HL-60 (cell line): Measurements from ENCODE around the gene CHID1.

Source experiments
- DNase-seq, 2 experiments: peaks; one replicate each; pipeline ENCODE4 v3.0.0-alpha.2; 2010 to 2020; ENCODE audit warnings: low read depth in 1 of 2, low spot score in 1 of 2
- H3K27ac ChIP-seq: fragments of 250-450 bp; sonication (Bioruptor Pico); replicated peaks from 2 replicates; pipeline ENCODE4 v1.5.1; 2020; ENCODE audit warnings: mild to moderate bottlenecking, moderate library complexity
- H3K27me3 ChIP-seq: fragments of 250-450 bp; sonication (Bioruptor Pico); 2 replicates; pipeline ENCODE4 v1.5.1; 2021; ENCODE audit warnings: mild to moderate bottlenecking, moderate library complexity; ENCODE audit not compliant: insufficient read depth, poor library complexity, severe bottlenecking
- H3K4me3 ChIP-seq: replicated peaks from 2 replicates; pipeline ENCODE4 v1.5.1; 2011; ENCODE audit warnings: mild to moderate bottlenecking, control low read depth, low read length; ENCODE audit not compliant: insufficient read depth
- GABPA ChIP-seq: IDR thresholded peaks from 2 replicates; pipeline ENCODE4 v1.6.1; 2012; ENCODE audit warnings: low read depth
- POLR2AphosphoS5 ChIP-seq: IDR thresholded peaks from 2 replicates; pipeline ENCODE4 v1.6.1; 2012; ENCODE audit warnings: low read depth
- SPI1 ChIP-seq: IDR thresholded peaks from 2 replicates; pipeline ENCODE4 v1.6.1; 2012; ENCODE audit warnings: low read depth, mild to moderate bottlenecking, borderline replicate concordance
- TF ChIP-seq, protein P1 (sequence below): IDR thresholded peaks from 2 replicates; pipeline ENCODE4 v1.6.1; 2012; ENCODE audit warnings: low read depth; ENCODE audit not compliant: insufficient replicate concordance
- TF ChIP-seq, protein P2 (sequence below): IDR thresholded peaks from one replicate; pipeline ENCODE4 v1.5.1; 2011; ENCODE audit warnings: low read length, control low read depth, inconsistent platforms; ENCODE audit not compliant: insufficient read depth

CHID1 gene

DNA sequence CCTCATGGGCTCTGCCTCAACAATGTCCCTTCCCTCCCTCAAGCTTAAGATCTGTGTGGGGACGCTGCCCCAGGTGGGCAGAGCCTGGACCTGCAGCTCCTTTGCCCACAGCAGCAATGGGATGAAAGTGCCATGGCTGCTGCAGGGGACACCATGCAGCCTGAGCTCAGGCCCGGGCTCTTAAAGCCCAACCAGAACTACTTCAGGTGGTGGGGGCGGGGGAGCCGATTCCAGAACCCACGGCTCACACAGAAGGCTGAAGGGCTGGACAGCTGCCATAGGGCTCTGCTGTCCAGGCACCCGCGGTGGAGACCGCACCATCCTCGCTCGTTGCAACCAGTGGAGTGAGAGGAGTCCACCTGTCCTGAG, 12.5 kb downstream of the CHID1 start:
- no peak overlapping the region for H3K27ac ChIP-seq
- peak in 1 of 2 experiments; percentile 18 for DNase-seq

DNA sequence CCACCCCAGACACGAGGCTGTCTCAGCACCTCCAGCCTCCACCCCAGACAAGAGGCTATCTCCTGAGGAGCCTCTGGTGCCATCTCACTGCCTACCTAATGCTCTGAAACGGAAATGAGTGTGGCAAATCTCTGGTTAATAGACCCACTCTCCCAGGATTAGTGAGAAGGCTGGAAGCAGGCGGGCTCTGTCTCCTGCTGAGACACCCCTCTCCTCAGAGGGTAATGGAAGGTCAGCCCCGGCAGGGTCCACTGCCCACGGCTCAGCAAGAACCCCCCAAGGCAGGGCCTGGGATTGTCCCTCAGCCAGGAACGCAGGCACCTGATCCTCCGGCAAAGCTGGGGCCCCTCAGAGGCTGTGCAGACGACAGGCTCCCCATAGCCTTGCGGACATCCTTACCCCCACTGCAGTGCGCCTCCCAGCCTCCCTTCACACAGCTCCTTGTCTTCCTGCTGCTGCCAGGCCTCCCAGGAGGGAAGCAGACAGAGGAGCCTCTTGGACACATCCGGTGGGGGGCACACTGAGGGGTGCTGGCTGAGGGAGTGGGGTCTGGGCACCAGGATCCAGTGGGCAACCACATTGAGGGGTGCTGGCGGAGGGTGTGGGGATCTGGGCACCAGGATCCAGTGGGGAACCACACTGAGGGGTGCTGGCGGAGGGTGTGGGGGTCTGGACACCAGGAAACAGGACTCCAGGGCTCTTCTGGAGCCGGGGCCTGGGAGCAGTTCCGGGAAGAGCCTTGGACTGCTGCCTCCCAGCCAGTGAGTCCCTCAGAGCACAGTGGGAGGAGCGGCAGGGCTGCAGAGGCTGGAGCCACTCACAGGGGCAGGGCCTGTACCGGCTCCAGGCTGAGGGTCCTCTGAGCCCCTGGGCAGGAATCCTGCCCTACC, 13.1 kb downstream of the CHID1 start:
- Histone ChIP-seq H3K27ac (no peak overlapping the region), H3K27me3 (no peaks in the 10 kb centered on the region), H3K4me3 (no peak overlapping the region)
- DNase-seq: no peak
- TF ChIP-seq, protein P1, sequence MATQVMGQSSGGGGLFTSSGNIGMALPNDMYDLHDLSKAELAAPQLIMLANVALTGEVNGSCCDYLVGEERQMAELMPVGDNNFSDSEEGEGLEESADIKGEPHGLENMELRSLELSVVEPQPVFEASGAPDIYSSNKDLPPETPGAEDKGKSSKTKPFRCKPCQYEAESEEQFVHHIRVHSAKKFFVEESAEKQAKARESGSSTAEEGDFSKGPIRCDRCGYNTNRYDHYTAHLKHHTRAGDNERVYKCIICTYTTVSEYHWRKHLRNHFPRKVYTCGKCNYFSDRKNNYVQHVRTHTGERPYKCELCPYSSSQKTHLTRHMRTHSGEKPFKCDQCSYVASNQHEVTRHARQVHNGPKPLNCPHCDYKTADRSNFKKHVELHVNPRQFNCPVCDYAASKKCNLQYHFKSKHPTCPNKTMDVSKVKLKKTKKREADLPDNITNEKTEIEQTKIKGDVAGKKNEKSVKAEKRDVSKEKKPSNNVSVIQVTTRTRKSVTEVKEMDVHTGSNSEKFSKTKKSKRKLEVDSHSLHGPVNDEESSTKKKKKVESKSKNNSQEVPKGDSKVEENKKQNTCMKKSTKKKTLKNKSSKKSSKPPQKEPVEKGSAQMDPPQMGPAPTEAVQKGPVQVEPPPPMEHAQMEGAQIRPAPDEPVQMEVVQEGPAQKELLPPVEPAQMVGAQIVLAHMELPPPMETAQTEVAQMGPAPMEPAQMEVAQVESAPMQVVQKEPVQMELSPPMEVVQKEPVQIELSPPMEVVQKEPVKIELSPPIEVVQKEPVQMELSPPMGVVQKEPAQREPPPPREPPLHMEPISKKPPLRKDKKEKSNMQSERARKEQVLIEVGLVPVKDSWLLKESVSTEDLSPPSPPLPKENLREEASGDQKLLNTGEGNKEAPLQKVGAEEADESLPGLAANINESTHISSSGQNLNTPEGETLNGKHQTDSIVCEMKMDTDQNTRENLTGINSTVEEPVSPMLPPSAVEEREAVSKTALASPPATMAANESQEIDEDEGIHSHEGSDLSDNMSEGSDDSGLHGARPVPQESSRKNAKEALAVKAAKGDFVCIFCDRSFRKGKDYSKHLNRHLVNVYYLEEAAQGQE: no peak
- TF ChIP-seq, protein P2, sequence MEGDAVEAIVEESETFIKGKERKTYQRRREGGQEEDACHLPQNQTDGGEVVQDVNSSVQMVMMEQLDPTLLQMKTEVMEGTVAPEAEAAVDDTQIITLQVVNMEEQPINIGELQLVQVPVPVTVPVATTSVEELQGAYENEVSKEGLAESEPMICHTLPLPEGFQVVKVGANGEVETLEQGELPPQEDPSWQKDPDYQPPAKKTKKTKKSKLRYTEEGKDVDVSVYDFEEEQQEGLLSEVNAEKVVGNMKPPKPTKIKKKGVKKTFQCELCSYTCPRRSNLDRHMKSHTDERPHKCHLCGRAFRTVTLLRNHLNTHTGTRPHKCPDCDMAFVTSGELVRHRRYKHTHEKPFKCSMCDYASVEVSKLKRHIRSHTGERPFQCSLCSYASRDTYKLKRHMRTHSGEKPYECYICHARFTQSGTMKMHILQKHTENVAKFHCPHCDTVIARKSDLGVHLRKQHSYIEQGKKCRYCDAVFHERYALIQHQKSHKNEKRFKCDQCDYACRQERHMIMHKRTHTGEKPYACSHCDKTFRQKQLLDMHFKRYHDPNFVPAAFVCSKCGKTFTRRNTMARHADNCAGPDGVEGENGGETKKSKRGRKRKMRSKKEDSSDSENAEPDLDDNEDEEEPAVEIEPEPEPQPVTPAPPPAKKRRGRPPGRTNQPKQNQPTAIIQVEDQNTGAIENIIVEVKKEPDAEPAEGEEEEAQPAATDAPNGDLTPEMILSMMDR: no peak
- TF ChIP-seq GABPA: no peak
- no peak for TF ChIP-seq SPI1
- TF ChIP-seq POLR2AphosphoS5: no peak

More for the DNA sequence above, 12.5 kb downstream of the CHID1 start:
- H3K27me3 ChIP-seq: no peaks in the 10 kb centered on the region
- H3K4me3 ChIP-seq: no peak overlapping the region
- TF ChIP-seq, protein P1: no peak
- TF ChIP-seq SPI1 (no peak), POLR2AphosphoS5 (no peak), GABPA (no peak)
- TF ChIP-seq, protein P2: peak; percentile 13

DNA sequence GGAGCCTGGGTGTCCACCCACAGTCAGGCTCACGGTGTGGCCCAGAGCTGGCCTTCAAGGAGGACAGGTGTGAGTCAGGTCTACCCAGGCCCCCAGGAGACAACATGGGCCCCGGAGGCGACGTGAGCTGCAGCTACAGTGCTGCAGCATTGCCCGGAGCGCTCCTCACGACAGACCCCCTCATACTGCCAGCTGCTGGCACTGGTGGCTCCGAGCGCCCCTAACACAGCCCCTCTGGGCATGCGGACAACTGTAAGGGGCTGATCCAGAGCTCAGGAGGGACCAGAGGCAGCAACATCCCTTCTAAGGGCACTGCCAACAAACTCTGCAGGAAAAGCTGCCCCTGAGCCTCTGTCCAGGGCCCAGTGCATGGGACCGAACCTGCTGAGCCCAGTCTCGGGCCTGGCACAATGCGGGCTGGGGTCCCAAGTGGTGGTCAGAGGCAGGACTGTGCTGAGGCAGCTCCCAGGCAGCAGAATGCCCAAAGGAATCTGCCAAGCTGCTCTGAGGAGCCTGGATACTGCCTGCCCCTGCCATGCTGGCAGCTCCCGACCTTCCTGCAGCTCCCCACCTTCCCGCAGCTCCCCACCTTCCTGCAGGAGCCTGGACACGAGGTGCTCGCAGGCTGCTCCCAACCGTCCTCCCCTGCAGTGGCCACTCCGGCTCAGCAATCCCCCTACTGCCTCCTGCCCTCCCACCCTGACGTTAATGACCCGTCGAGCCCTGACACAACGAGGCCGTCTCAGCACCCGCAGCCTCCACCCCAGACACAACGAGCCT, 15.1 kb downstream of the CHID1 start:
- H3K27ac ChIP-seq: no peak overlapping the region
- no peak overlapping the region for H3K4me3 ChIP-seq
- DNase-seq: no peak
- H3K27me3 ChIP-seq: no peaks in the 10 kb centered on the region
- TF ChIP-seq POLR2AphosphoS5 (no peak), GABPA (no peak), SPI1 (no peak)
- TF ChIP-seq, protein P2: no peak
- TF ChIP-seq, protein P1: no peak
